HT-29 (cell line): ENCODE measurements around the gene CCND2. TPM values are rescaled to one million over a fixed set of nuclear protein-coding genes. Genes with fewer than 3 reads are reported as not detected.

Experiments used
- DNase-seq: peaks from one replicate; pipeline ENCODE4 v3.0.0-alpha.2; 2015; ENCODE audit warnings: low spot score
- total RNA-seq: library from RNA; depleted of rRNA; stranded (reverse); fragments of >200 nt; shearing (Covaris generic); gene quantifications from 2 replicates; pipeline ENCODE4 v1.2.3, GENCODE V29; 2014

The CCND2 gene
- total RNA-seq, 1 experiment from 2014 or later = not detected

GRCh38 chr12:4256043-4256826 lies 17.3 kb upstream of the CCND2 start:
- DNase-seq = no peak

GRCh38 chr12:4257442-4257841 lies 16.1 kb upstream of the CCND2 start:
- DNase-seq = no peak

GRCh38 chr12:4259099-4259498 lies 14.5 kb upstream of the CCND2 start:
- no peak for DNase-seq

- DNase-seq = no peak
Measured at GRCh38 chr12:4261655-4262054, 11.9 kb upstream of the CCND2 start.

GRCh38 chr12:4265280-4265679 lies 8.3 kb upstream of the CCND2 start:
- DNase-seq = no peak

- no peak for DNase-seq
Measured at GRCh38 chr12:4266990-4267389, 6.6 kb upstream of the CCND2 start.

- no peak for DNase-seq
Measured at GRCh38 chr12:4267704-4268328, 5.7 kb upstream of the CCND2 start.

GRCh38 chr12:4268329-4269181 lies 5.0 kb upstream of the CCND2 start:
- DNase-seq = no peak

- no peak for DNase-seq
Measured at GRCh38 chr12:4269279-4269991, 4.1 kb upstream of the CCND2 start.

- DNase-seq = no peak
Measured at GRCh38 chr12:4270016-4270830, 3.3 kb upstream of the CCND2 start.

GRCh38 chr12:4270831-4271716 lies 2.5 kb upstream of the CCND2 start:
- no peak for DNase-seq

- no peak for DNase-seq
Measured at GRCh38 chr12:4271717-4272423, 1.7 kb upstream of the CCND2 start.

GRCh38 chr12:4272424-4273272 lies 914 bp upstream of the CCND2 start:
- no peak for DNase-seq

GRCh38 chr12:4273273-4273651 lies 300 bp upstream of the CCND2 start:
- DNase-seq = no peak

GRCh38 chr12:4274396-4275015 lies 944 bp downstream of the CCND2 start:
- DNase-seq = no peak

- no peak for DNase-seq
Measured at GRCh38 chr12:4275016-4275869, 1.7 kb downstream of the CCND2 start.

- no peak for DNase-seq
Measured at GRCh38 chr12:4275870-4276301, 2.3 kb downstream of the CCND2 start.
